H9 (cell line): ENCODE results near the gene PCDHGC5. TPM values are rescaled to one million over a fixed set of nuclear protein-coding genes. Genes with fewer than 3 reads are reported as not detected.

ENCODE experiments used
- DNase-seq: peaks from one replicate; pipeline ENCODE4 v3.0.0-alpha.2; 2017
- H2AFZ ChIP-seq: one replicate; pipeline ENCODE4 v1.6.1; 2013; ENCODE audit warnings: mild to moderate bottlenecking, low read length, control low read depth, moderate library complexity
- H2AK5ac ChIP-seq: 2 replicates; pipeline ENCODE4 v1.6.1; 2013; ENCODE audit warnings: low read length, control low read depth, mixed read lengths; ENCODE audit not compliant: insufficient read length
- H2BK120ac ChIP-seq: one replicate; pipeline ENCODE4 v1.6.1; 2013; ENCODE audit warnings: low read depth, mild to moderate bottlenecking, low read length, control low read depth, inconsistent platforms; ENCODE audit not compliant: poor library complexity, severe bottlenecking
- H2BK12ac ChIP-seq: 2 replicates; pipeline ENCODE4 v1.6.1; 2013; ENCODE audit warnings: low read length, control low read depth, mixed read lengths, low read depth; ENCODE audit not compliant: insufficient read length
- H2BK15ac ChIP-seq: 2 replicates; pipeline ENCODE4 v1.6.1; 2013; ENCODE audit warnings: low read depth, low read length, control low read depth
- H2BK20ac ChIP-seq: one replicate; pipeline ENCODE4 v1.6.1; 2013; ENCODE audit warnings: low read depth, mild to moderate bottlenecking, low read length, control low read depth, inconsistent platforms; ENCODE audit not compliant: poor library complexity, severe bottlenecking
- H2BK5ac ChIP-seq: 2 replicates; pipeline ENCODE4 v1.6.1; 2013; ENCODE audit warnings: low read length, control low read depth, mixed read lengths; ENCODE audit not compliant: insufficient read length
- H3K14ac ChIP-seq: 2 replicates; pipeline ENCODE4 v1.6.1; 2013; ENCODE audit warnings: low read length, control low read depth; ENCODE audit not compliant: insufficient read depth
- H3K18ac ChIP-seq: 2 replicates; pipeline ENCODE4 v1.6.1; 2013; ENCODE audit warnings: low read depth, mild to moderate bottlenecking, mixed read lengths, low read length, control low read depth; ENCODE audit not compliant: insufficient read length
- H3K23ac ChIP-seq: 2 replicates; pipeline ENCODE4 v1.6.1; 2013; ENCODE audit warnings: low read length, control low read depth, mixed read lengths, low read depth; ENCODE audit not compliant: insufficient read length
- H3K23me2 ChIP-seq: 2 replicates; pipeline ENCODE4 v1.6.1; 2013; ENCODE audit warnings: low read depth, mild to moderate bottlenecking, mixed read lengths, low read length, control low read depth; ENCODE audit not compliant: insufficient read length, poor library complexity, severe bottlenecking
- H3K27ac ChIP-seq: 2 replicates; pipeline ENCODE4 v1.5.1; 2013; ENCODE audit warnings: low read length, control low read depth, mixed read lengths, low read depth; ENCODE audit not compliant: insufficient read length
- H3K27me3 ChIP-seq: 2 replicates; pipeline ENCODE4 v1.6.1; 2013; ENCODE audit warnings: low read length, control low read depth, inconsistent platforms; ENCODE audit not compliant: insufficient read depth
- H3K4ac ChIP-seq: 2 replicates; pipeline ENCODE4 v1.6.1; 2013; ENCODE audit warnings: low read depth, mild to moderate bottlenecking, control low read depth, inconsistent platforms, low read length, moderate library complexity
- H3K4me1 ChIP-seq: 2 replicates; pipeline ENCODE4 v1.6.1; 2013; ENCODE audit warnings: low read length, control low read depth, inconsistent platforms; ENCODE audit not compliant: insufficient read depth
- H3K4me2 ChIP-seq: 2 replicates; pipeline ENCODE4 v1.6.1; 2013; ENCODE audit warnings: low read length, control low read depth, mixed read lengths; ENCODE audit not compliant: insufficient read length, insufficient read depth
- H3K56ac ChIP-seq: 2 replicates; pipeline ENCODE4 v1.6.1; 2013; ENCODE audit warnings: low read depth, mild to moderate bottlenecking, mixed read lengths, low read length, control low read depth; ENCODE audit not compliant: insufficient read length
- H3K79me1 ChIP-seq: 2 replicates; pipeline ENCODE4 v1.6.1; 2013; ENCODE audit warnings: low read depth, mild to moderate bottlenecking, moderate library complexity, low read length, control low read depth, inconsistent platforms; ENCODE audit not compliant: insufficient read depth, poor library complexity, severe bottlenecking
- H3K79me2 ChIP-seq: 2 replicates; pipeline ENCODE4 v1.6.1; 2013; ENCODE audit warnings: low read length, control low read depth, inconsistent platforms; ENCODE audit not compliant: insufficient read depth
- H3K9ac ChIP-seq: 2 replicates; pipeline ENCODE4 v1.6.1; 2013; ENCODE audit warnings: low read length, control low read depth, mixed read lengths; ENCODE audit not compliant: insufficient read length; ENCODE audit errors: extremely low read depth
- H3K9me3 ChIP-seq: one replicate; pipeline ENCODE4 v1.6.1; 2013; ENCODE audit warnings: low read depth, low read length, inconsistent platforms; ENCODE audit not compliant: control insufficient read depth
- H3T11ph ChIP-seq: one replicate; pipeline ENCODE4 v1.6.1; 2013; ENCODE audit warnings: mild to moderate bottlenecking, low read length, control low read depth, inconsistent platforms
- H4K20me1 ChIP-seq: one replicate; pipeline ENCODE4 v1.6.1; 2013; ENCODE audit not compliant: control insufficient read depth, insufficient read length, insufficient read depth
- H4K5ac ChIP-seq: 2 replicates; pipeline ENCODE4 v1.6.1; 2013; ENCODE audit warnings: low read depth, mild to moderate bottlenecking, mixed read lengths, low read length, control low read depth; ENCODE audit not compliant: insufficient read length
- H4K8ac ChIP-seq: replicated peaks from 2 replicates; pipeline ENCODE4 v1.6.1; 2013; ENCODE audit warnings: low read length, control low read depth, mixed read lengths, low read depth; ENCODE audit not compliant: insufficient read length
- H4K91ac ChIP-seq: 2 replicates; pipeline ENCODE4 v1.6.1; 2013; ENCODE audit warnings: low read depth, mild to moderate bottlenecking, moderate library complexity, mixed read lengths, low read length, control low read depth; ENCODE audit not compliant: insufficient read length
- H3K27ac Mint-ChIP-seq, 3 experiments: 2 replicates in 2 of 3; 3 replicates in 1 of 3; pipeline ENCODE4 v1.8.0; 2020 to 2021; ENCODE audit warnings: mixed read lengths in 3 of 3, mild to moderate bottlenecking in 1 of 3, moderate library complexity in 1 of 3
- H3K27me3 Mint-ChIP-seq: 2 replicates; pipeline ENCODE4 v1.8.0; 2021; ENCODE audit warnings: low read depth, mild to moderate bottlenecking, moderate library complexity, mixed read lengths
- H3K36me3 Mint-ChIP-seq, 3 experiments: 2 replicates in 2 of 3; 3 replicates in 1 of 3; pipeline ENCODE4 v1.8.0; 2020 to 2021; ENCODE audit warnings: low read depth in 3 of 3, mixed read lengths in 3 of 3; ENCODE audit not compliant: insufficient read depth in 1 of 3
- H3K4me1 Mint-ChIP-seq, 2 experiments: 2 replicates each; pipeline ENCODE4 v1.8.0; 2020; ENCODE audit warnings: mixed read lengths in 2 of 2
- H3K4me3 Mint-ChIP-seq, 2 experiments: 2 replicates in 1 of 2; 3 replicates in 1 of 2; pipeline ENCODE4 v1.8.0; 2020 to 2021; ENCODE audit warnings: mild to moderate bottlenecking in 2 of 2, mixed read lengths in 2 of 2, moderate library complexity in 1 of 2
- H3K9me3 Mint-ChIP-seq, 2 experiments: 2 replicates in 1 of 2; 3 replicates in 1 of 2; pipeline ENCODE4 v1.8.0; 2020; ENCODE audit warnings: mild to moderate bottlenecking in 2 of 2, mixed read lengths in 2 of 2, moderate library complexity in 1 of 2
- CTCF ChIP-seq: fragments of 200-600 bp; sonication (generic); conservative IDR thresholded peaks from 3 replicates; pipeline ENCODE4 v1.8.0; 2021; ENCODE audit warnings: antibody characterized with exemption, mild to moderate bottlenecking
- WGBS: extraction: QIAGEN DNeasy Blood & Tissue Kit; methylation state at CpG from one replicate; pipeline ENCODE4 v1.1.7; 2013; ENCODE audit warnings: missing lambda C conversion rate, low lambda C conversion rate, mixed read lengths; ENCODE audit not compliant: insufficient read length; ENCODE audit errors: extremely low coverage; 5-methylcytosine and 5-hydroxymethylcytosine counted together
- total RNA-seq: library from RNA; stranded (reverse); gene quantifications from 2 replicates; pipeline ENCODE4 v1.2.1, GENCODE V29; 2021

PCDHGC5 gene
- total RNA-seq, 1 experiment from 2014 or later: 0.66 TPM

- no peak overlapping the region for H3K27ac ChIP-seq
- no peaks in the 10 kb centered on the region; the same call in 1 of the 2 replicates for H3K4me1 ChIP-seq
- no peaks in the 10 kb centered on the region for H3K79me2 ChIP-seq
- H4K8ac ChIP-seq: no peak overlapping the region
- no peaks in the 10 kb centered on the region for H3K9me3 ChIP-seq
- H2BK12ac ChIP-seq: no peak overlapping the region
- H3K4ac ChIP-seq: no peak overlapping the region
- Mint-ChIP-seq H3K9me3 (no peaks in the 10 kb centered on the region; a peak in 1 of 5 replicates), H3K27ac (no peak overlapping the region), H3K36me3 (peaks cover 26 to 70% (median 47%) of the 10 kb centered on the region in 3 experiments), H3K27me3 (peaks cover 3% of the 10 kb centered on the region; the same call in 1 of the 2 replicates), H3K4me3 (no peak overlapping the region), H3K4me1 (peaks cover 30 to 36% of the 10 kb centered on the region in 2 experiments)
- no peak overlapping the region for H2BK15ac ChIP-seq
- H3K23me2 ChIP-seq: peaks cover 17% of the 10 kb centered on the region
- H3K23ac ChIP-seq: no peak overlapping the region
- H3K18ac ChIP-seq: no peak overlapping the region
- H3K56ac ChIP-seq: no peak overlapping the region
- no peak overlapping the region for H3K14ac ChIP-seq
- no peak overlapping the region for H2BK5ac ChIP-seq
- H3K79me1 ChIP-seq: no peaks in the 10 kb centered on the region
- no peaks in the 10 kb centered on the region for H4K20me1 ChIP-seq
- H3K9ac ChIP-seq: no peak overlapping the region
- H2AFZ ChIP-seq: no peak overlapping the region
- no peak overlapping the region for H3K4me2 ChIP-seq
- H3T11ph ChIP-seq: no peak overlapping the region
- DNase-seq: no peak
- H2BK120ac ChIP-seq: no peak overlapping the region
- H4K91ac ChIP-seq: no peak overlapping the region
- no peak overlapping the region for H4K5ac ChIP-seq
- no CpG with 5 or more reads among the region's 8 CpGs for WGBS
- H3K27me3 ChIP-seq: no peaks in the 10 kb centered on the region
- no peak overlapping the region for H2BK20ac ChIP-seq
- TF ChIP-seq CTCF: no peak
- H2AK5ac ChIP-seq: no peak overlapping the region
These were observed 28.4 kb downstream of the PCDHGC5 start for GRCh38 chr5:141517312-141517711.
